ENCODE data around the gene NFIX. TPM values are rescaled to one million over a fixed set of nuclear protein-coding genes. Genes with fewer than 3 reads are reported as not detected.

NFIX gene
- total and polyA plus RNA-seq, 2 of the 13 experiments (the other 11 are each of a cell fraction or from before 2014, with no cell fraction given) = 3.4 to 5.4 TPM

DNA sequence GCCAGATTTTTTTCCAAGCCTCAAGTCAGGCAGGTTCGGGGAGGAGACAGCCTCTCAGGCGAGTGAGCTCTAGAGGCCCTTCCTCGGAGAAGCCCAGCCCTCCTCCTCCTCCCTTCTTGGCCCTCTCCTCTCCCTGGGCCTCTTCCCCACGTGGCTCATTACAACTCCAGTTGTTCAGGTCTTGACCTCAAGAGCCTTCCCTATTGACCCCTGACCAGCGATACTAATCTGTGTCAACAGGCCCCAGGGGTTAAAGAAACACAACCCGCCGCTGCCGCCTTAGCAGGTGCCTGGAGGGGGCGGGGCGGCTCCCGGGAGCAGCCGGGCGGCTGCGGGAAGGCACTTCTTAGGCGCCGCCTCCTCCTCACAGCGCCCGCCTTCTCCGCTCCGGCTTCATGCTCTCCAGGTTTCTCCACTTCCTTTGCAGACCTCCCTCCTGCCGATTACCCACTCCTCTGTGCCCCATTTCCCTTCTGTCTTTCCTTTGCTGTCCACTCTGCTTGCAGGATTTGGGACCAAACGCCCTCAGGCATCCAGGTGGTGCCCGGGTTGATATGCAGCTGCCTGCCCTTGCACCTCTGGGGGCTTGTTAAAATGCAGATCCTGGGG lies 56.4 kb downstream of the NFIX start (continued):
- peak in 1 of 2 experiments; percentile 85; a peak in 2 of 4 replicates for TF ChIP-seq EP300 (IDR thresholded peaks at IDR 0.05; ENCODE audit: low read depth in 2 of 2, low read length in 2 of 2)
- TF ChIP-seq EP300 (CRISPR knock-in tag; IDR thresholded peaks at IDR 0.05; ENCODE audit: borderline replicate concordance) = peak; percentile 69; the same call in 1 of the 2 replicates
- TF ChIP-seq ZFP37 (CRISPR knock-in tag; IDR thresholded peaks at IDR 0.05; ENCODE audit: borderline replicate concordance) = no peak
- peak; percentile 45; the same call in 1 of the 2 replicates for TF ChIP-seq ZNF512B (CRISPR knock-in tag; IDR thresholded peaks at IDR 0.05; ENCODE audit: borderline replicate concordance)
- no peak for TF ChIP-seq ZNF17 (CRISPR knock-in tag; IDR thresholded peaks at IDR 0.05)
- no peak for TF ChIP-seq SMARCC2 (IDR thresholded peaks at IDR 0.05)
- TF ChIP-seq FOXO1 (CRISPR knock-in tag; IDR thresholded peaks at IDR 0.05) = peak; percentile 58; the same call in 1 of the 2 replicates
- no peak for TF ChIP-seq EED (CRISPR knock-in tag; IDR thresholded peaks at IDR 0.05)
- no peak for TF ChIP-seq TSC22D2 (CRISPR knock-in tag; IDR thresholded peaks at IDR 0.05; ENCODE audit: borderline replicate concordance)
- TF ChIP-seq ZNF652 (CRISPR knock-in tag; IDR thresholded peaks at IDR 0.05; ENCODE audit: borderline replicate concordance, low read depth) = peak; percentile 82
- no peak for TF ChIP-seq ZNF543 (CRISPR knock-in tag; IDR thresholded peaks at IDR 0.05)
- TF ChIP-seq, protein P1, sequence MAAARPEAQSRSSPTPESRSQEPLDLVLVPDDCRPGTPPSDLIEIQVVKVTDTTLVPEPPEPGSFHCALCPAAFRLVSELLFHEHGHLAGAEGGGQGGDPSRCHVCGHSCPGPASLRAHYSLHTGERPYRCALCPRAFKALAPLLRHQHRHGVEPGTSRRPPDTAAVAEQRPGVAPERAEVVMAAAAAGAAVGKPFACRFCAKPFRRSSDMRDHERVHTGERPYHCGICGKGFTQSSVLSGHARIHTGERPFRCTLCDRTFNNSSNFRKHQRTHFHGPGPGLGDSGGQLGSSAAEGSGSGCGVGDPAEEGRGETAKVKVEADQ (CRISPR knock-in tag; IDR thresholded peaks at IDR 0.05; ENCODE audit: borderline replicate concordance) = 0 out of 2 replicates have a peak, but pooled peaks have one; percentile 22
- TF ChIP-seq KDM6A (CRISPR knock-in tag; IDR thresholded peaks at IDR 0.05; ENCODE audit: low read depth) = peak; percentile 45; the same call in 1 of the 2 replicates
- peak; percentile 90 for TF ChIP-seq MTA1 (CRISPR knock-in tag; IDR thresholded peaks at IDR 0.05; ENCODE audit: borderline replicate concordance)
- TF ChIP-seq HMG20A (CRISPR knock-in tag; IDR thresholded peaks at IDR 0.05; ENCODE audit: borderline replicate concordance) = peak; percentile 97
- peak; percentile 16; the same call in 1 of the 2 replicates for TF ChIP-seq TBX3 (IDR thresholded peaks at IDR 0.05; ENCODE audit: borderline replicate concordance)
- peak; percentile 72; the same call in 1 of the 2 replicates for TF ChIP-seq MYC (CRISPR knock-in tag; IDR thresholded peaks at IDR 0.05; ENCODE audit: borderline replicate concordance)
- no peak for TF ChIP-seq ZNF331 (CRISPR knock-in tag; IDR thresholded peaks at IDR 0.05)
- TF ChIP-seq ZNF232 (CRISPR knock-in tag; IDR thresholded peaks at IDR 0.05; ENCODE audit: borderline replicate concordance) = no peak
- no peak for TF ChIP-seq POLR2A (IDR thresholded peaks at IDR 0.05; ENCODE audit: insufficient read depth in 1 of 2, low read depth in 2 of 2, low read length in 2 of 2)
- TF ChIP-seq, protein P2, sequence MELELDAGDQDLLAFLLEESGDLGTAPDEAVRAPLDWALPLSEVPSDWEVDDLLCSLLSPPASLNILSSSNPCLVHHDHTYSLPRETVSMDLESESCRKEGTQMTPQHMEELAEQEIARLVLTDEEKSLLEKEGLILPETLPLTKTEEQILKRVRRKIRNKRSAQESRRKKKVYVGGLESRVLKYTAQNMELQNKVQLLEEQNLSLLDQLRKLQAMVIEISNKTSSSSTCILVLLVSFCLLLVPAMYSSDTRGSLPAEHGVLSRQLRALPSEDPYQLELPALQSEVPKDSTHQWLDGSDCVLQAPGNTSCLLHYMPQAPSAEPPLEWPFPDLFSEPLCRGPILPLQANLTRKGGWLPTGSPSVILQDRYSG (CRISPR knock-in tag; IDR thresholded peaks at IDR 0.05) = no peak
- peak in 1 of 2 experiments; percentile 22; a peak in 1 of 4 replicates for TF ChIP-seq REST (IDR thresholded peaks at IDR 0.05; ENCODE audit: borderline replicate concordance in 1 of 2, low read depth in 1 of 2, low read length in 2 of 2)
